Measurements from ENCODE around the gene IFITM1. TPM values are rescaled to one million over a fixed set of nuclear protein-coding genes. Genes with fewer than 3 reads are reported as not detected.

The IFITM1 gene
- total and polyA plus RNA-seq, 7 donors: 41.2 to 580 (median 91.5) TPM

- DNase-seq: peak; percentile 62
- Histone ChIP-seq H3K9me3 (no peaks in the 10 kb centered on the region), H3K4me1 (peaks cover 0 to 21% (median 17%) of the 10 kb centered on the region in 4 donors), H3K36me3 (peaks cover 0 to 14% (median 0%) of the 10 kb centered on the region in 4 donors), H3K27ac (no peak overlapping the region), H3K4me3 (no peak overlapping the region), H3K27me3 (peaks cover 0 to 25% (median 3%) of the 10 kb centered on the region in 3 donors)
- intact Hi-C loops (cut with DNase I): no loop called here
- TF ChIP-seq POLR2AphosphoS5 (IDR thresholded peaks at IDR 0.05) (no peak), EP300 (IDR thresholded peaks at IDR 0.05) (no peak), POLR2A (IDR thresholded peaks at IDR 0.05) (no peak), CTCF (IDR thresholded peaks at IDR 0.05) (no peak)
- 89 to 91% methylated on average over 13 of the region's 13 CpGs for WGBS, 2 donors
Observed at GRCh38 chr11:290621-291231, 23.1 kb upstream of the IFITM1 start.

GRCh38 chr11:291281-292210 is 22.3 kb upstream of the IFITM1 start:
- H3K4me1 ChIP-seq: peaks cover 0 to 21% (median 17%) of the 10 kb centered on the region in 4 donors
- peaks cover 0 to 31% (median 0%) of the 10 kb centered on the region in 3 donors for H3K27me3 ChIP-seq
- peak; percentile 64 for DNase-seq
- H3K27ac ChIP-seq: no peak overlapping the region
- intact Hi-C loops (cut with DNase I): no loop called here
- 93 to 94% methylated on average over 44 of the region's 44 CpGs for WGBS, 2 donors
- peaks cover 0 to 14% (median 0%) of the 10 kb centered on the region in 4 donors for H3K36me3 ChIP-seq
- no peaks in the 10 kb centered on the region for H3K9me3 ChIP-seq
- TF ChIP-seq POLR2AphosphoS5 (IDR thresholded peaks at IDR 0.05): no peak
- no peak for TF ChIP-seq CTCF (IDR thresholded peaks at IDR 0.05)
- TF ChIP-seq EP300 (IDR thresholded peaks at IDR 0.05): no peak
- no peak for TF ChIP-seq POLR2A (IDR thresholded peaks at IDR 0.05)
- H3K4me3 ChIP-seq: no peak overlapping the region

- DNase-seq: peak; percentile 60
Observed at GRCh38 chr11:292211-293121, 21.4 kb upstream of the IFITM1 start.

More at GRCh38 chr11:292211-293121, 21.4 kb upstream of the IFITM1 start:
- intact Hi-C loops (cut with DNase I): no loop called here
- H3K9me3 ChIP-seq: no peaks in the 10 kb centered on the region
- WGBS, 2 donors: 91 to 93% methylated on average over 29 of the region's 29 CpGs
- no peak for TF ChIP-seq EP300 (IDR thresholded peaks at IDR 0.05)
- no peak for TF ChIP-seq POLR2AphosphoS5 (IDR thresholded peaks at IDR 0.05)
- TF ChIP-seq CTCF (IDR thresholded peaks at IDR 0.05): no peak
- no peak for TF ChIP-seq POLR2A (IDR thresholded peaks at IDR 0.05)
- H3K4me3 ChIP-seq: no peak overlapping the region
- peaks cover 0 to 32% (median 0%) of the 10 kb centered on the region in 3 donors for H3K27me3 ChIP-seq
- no peak overlapping the region for H3K27ac ChIP-seq
- H3K4me1 ChIP-seq: peaks cover 0 to 21% (median 17%) of the 10 kb centered on the region in 4 donors
- peaks cover 0 to 14% (median 0%) of the 10 kb centered on the region in 4 donors for H3K36me3 ChIP-seq
